ENCODE data around the gene TMED7. TPM values are rescaled to one million over a fixed set of nuclear protein-coding genes. Genes with fewer than 3 reads are reported as not detected.
A peak's percentile ranks its signal among the peaks of the same experiment; 100 is the strongest.

Gene TMED7
- total RNA-seq, 1 experiment from 2014 or later, result 86.5 TPM

GRCh38 chr5:115625579-115626444 is at the start of gene TMED7 (continued):
- peak; percentile 96 for TF ChIP-seq ETV6 (CRISPR knock-in tag; IDR thresholded peaks at IDR 0.05)
- TF ChIP-seq TEAD1 (CRISPR knock-in tag; IDR thresholded peaks at IDR 0.05), result peak; percentile 72
- TF ChIP-seq TP53 (CRISPR knock-in tag; IDR thresholded peaks at IDR 0.05), result no peak
- peak; percentile 69 for TF ChIP-seq GABPB1 (CRISPR knock-in tag; IDR thresholded peaks at IDR 0.05)
- TF ChIP-seq, protein P1, sequence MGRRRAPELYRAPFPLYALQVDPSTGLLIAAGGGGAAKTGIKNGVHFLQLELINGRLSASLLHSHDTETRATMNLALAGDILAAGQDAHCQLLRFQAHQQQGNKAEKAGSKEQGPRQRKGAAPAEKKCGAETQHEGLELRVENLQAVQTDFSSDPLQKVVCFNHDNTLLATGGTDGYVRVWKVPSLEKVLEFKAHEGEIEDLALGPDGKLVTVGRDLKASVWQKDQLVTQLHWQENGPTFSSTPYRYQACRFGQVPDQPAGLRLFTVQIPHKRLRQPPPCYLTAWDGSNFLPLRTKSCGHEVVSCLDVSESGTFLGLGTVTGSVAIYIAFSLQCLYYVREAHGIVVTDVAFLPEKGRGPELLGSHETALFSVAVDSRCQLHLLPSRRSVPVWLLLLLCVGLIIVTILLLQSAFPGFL (CRISPR knock-in tag; IDR thresholded peaks at IDR 0.05; ENCODE audit: borderline replicate concordance), result no peak
- TF ChIP-seq PRDM15 (CRISPR knock-in tag; IDR thresholded peaks at IDR 0.05), result no peak
- TF ChIP-seq, protein P2, sequence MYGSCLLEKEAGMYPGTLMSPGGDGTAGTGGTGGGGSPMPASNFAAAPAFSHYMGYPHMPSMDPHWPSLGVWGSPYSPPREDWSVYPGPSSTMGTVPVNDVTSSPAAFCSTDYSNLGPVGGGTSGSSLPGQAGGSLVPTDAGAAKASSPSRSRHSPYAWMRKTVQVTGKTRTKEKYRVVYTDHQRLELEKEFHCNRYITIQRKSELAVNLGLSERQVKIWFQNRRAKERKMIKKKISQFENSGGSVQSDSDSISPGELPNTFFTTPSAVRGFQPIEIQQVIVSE (CRISPR knock-in tag; IDR thresholded peaks at IDR 0.05; ENCODE audit: borderline replicate concordance), result no peak
- TF ChIP-seq, protein P3, sequence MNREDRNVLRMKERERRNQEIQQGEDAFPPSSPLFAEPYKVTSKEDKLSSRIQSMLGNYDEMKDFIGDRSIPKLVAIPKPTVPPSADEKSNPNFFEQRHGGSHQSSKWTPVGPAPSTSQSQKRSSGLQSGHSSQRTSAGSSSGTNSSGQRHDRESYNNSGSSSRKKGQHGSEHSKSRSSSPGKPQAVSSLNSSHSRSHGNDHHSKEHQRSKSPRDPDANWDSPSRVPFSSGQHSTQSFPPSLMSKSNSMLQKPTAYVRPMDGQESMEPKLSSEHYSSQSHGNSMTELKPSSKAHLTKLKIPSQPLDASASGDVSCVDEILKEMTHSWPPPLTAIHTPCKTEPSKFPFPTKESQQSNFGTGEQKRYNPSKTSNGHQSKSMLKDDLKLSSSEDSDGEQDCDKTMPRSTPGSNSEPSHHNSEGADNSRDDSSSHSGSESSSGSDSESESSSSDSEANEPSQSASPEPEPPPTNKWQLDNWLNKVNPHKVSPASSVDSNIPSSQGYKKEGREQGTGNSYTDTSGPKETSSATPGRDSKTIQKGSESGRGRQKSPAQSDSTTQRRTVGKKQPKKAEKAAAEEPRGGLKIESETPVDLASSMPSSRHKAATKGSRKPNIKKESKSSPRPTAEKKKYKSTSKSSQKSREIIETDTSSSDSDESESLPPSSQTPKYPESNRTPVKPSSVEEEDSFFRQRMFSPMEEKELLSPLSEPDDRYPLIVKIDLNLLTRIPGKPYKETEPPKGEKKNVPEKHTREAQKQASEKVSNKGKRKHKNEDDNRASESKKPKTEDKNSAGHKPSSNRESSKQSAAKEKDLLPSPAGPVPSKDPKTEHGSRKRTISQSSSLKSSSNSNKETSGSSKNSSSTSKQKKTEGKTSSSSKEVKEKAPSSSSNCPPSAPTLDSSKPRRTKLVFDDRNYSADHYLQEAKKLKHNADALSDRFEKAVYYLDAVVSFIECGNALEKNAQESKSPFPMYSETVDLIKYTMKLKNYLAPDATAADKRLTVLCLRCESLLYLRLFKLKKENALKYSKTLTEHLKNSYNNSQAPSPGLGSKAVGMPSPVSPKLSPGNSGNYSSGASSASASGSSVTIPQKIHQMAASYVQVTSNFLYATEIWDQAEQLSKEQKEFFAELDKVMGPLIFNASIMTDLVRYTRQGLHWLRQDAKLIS (CRISPR knock-in tag; IDR thresholded peaks at IDR 0.05; ENCODE audit: borderline replicate concordance), result no peak
- no peak for TF ChIP-seq ZNF232 (CRISPR knock-in tag; IDR thresholded peaks at IDR 0.05)
- TF ChIP-seq FOXP1 (CRISPR knock-in tag; IDR thresholded peaks at IDR 0.05; ENCODE audit: borderline replicate concordance), result peak; percentile 76
- TF ChIP-seq, protein P4, sequence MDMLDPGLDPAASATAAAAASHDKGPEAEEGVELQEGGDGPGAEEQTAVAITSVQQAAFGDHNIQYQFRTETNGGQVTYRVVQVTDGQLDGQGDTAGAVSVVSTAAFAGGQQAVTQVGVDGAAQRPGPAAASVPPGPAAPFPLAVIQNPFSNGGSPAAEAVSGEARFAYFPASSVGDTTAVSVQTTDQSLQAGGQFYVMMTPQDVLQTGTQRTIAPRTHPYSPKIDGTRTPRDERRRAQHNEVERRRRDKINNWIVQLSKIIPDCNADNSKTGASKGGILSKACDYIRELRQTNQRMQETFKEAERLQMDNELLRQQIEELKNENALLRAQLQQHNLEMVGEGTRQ (CRISPR knock-in tag; IDR thresholded peaks at IDR 0.05), result peak; percentile 53; the same call in 1 of the 2 replicates
- TF ChIP-seq NFATC4 (CRISPR knock-in tag; IDR thresholded peaks at IDR 0.05), result no peak
- TF ChIP-seq SP1 (CRISPR knock-in tag; conservative IDR thresholded peaks at IDR 0.05), result peak; percentile 93
- TF ChIP-seq NR1H2 (CRISPR knock-in tag; IDR thresholded peaks at IDR 0.05), result no peak
- no peak for TF ChIP-seq E2F1 (CRISPR knock-in tag; IDR thresholded peaks at IDR 0.05)
- no peak for TF ChIP-seq CTCF (IDR thresholded peaks at IDR 0.05)
- peak; percentile 75 for TF ChIP-seq FOXP4 (CRISPR knock-in tag; IDR thresholded peaks at IDR 0.05)
- TF ChIP-seq ZNF423 (CRISPR knock-in tag; IDR thresholded peaks at IDR 0.05), result no peak
